Stimulated activated CD4-positive, alpha-beta T cell treated with anti-CD3 and anti-CD28 coated beads, TNF-alpha, amount 100 ng/mL, for 48 hours (primary cell): ENCODE data around the gene CCDC86.

Experiments used
- DNase-seq, 3 donors: peaks; one replicate each; pipeline ENCODE4 v3.0.0-alpha.2; 2020; ENCODE audit warnings: low read depth in 3 of 3

The CCDC86 gene

GRCh38 chr11:60868682-60869450 is 27.0 kb downstream of the CCDC86 start:
- no peak for DNase-seq

GRCh38 chr11:60869451-60869825 is 27.5 kb downstream of the CCDC86 start:
- no peak for DNase-seq

GRCh38 chr11:60870276-60870675 is 28.4 kb downstream of the CCDC86 start:
- no peak for DNase-seq

GRCh38 chr11:60870733-60871377 is 28.9 kb downstream of the CCDC86 start:
- DNase-seq: no peak

- no peak for DNase-seq
Observed at GRCh38 chr11:60871378-60872061, 29.6 kb downstream of the CCDC86 start.

GRCh38 chr11:60872124-60872960 is 30.4 kb downstream of the CCDC86 start:
- no peak for DNase-seq

GRCh38 chr11:60872961-60873524 is 31.1 kb downstream of the CCDC86 start:
- DNase-seq: no peak

GRCh38 chr11:60873533-60873932 is 31.6 kb downstream of the CCDC86 start:
- no peak for DNase-seq

GRCh38 chr11:60874421-60875365 is 32.8 kb downstream of the CCDC86 start:
- DNase-seq: no peak

- DNase-seq: no peak
Observed at GRCh38 chr11:60875366-60876167, 33.7 kb downstream of the CCDC86 start.

GRCh38 chr11:60876168-60876485 is 34.2 kb downstream of the CCDC86 start:
- no peak for DNase-seq

GRCh38 chr11:60878245-60879101 is 36.6 kb downstream of the CCDC86 start:
- no peak for DNase-seq

GRCh38 chr11:60879104-60879503 is 37.2 kb downstream of the CCDC86 start:
- no peak for DNase-seq

GRCh38 chr11:60879971-60880588 is 38.2 kb downstream of the CCDC86 start:
- no peak for DNase-seq

GRCh38 chr11:60880643-60881282 is 38.9 kb downstream of the CCDC86 start:
- no peak for DNase-seq

GRCh38 chr11:60887556-60887955 is 45.6 kb downstream of the CCDC86 start:
- DNase-seq: no peak

GRCh38 chr11:60889869-60890311 is 48.0 kb downstream of the CCDC86 start:
- no peak for DNase-seq

- no peak for DNase-seq
Observed at GRCh38 chr11:60890696-60891095, 48.8 kb downstream of the CCDC86 start.
